NCI-H510A treated with DMSO at 0.1 percent for 48 hours (cell line): ENCODE results near the gene RDX.
"Not testable (repeated sequence)": the region's sequence is repeated elsewhere in the genome, so short reads cannot be mapped to it uniquely, and the experiment has no call there.

Source experiments
- DNase-seq: peaks from one replicate; lab custom pipeline; 2025; lab: John Stamatoyannopoulos, UW

Gene RDX

DNA sequence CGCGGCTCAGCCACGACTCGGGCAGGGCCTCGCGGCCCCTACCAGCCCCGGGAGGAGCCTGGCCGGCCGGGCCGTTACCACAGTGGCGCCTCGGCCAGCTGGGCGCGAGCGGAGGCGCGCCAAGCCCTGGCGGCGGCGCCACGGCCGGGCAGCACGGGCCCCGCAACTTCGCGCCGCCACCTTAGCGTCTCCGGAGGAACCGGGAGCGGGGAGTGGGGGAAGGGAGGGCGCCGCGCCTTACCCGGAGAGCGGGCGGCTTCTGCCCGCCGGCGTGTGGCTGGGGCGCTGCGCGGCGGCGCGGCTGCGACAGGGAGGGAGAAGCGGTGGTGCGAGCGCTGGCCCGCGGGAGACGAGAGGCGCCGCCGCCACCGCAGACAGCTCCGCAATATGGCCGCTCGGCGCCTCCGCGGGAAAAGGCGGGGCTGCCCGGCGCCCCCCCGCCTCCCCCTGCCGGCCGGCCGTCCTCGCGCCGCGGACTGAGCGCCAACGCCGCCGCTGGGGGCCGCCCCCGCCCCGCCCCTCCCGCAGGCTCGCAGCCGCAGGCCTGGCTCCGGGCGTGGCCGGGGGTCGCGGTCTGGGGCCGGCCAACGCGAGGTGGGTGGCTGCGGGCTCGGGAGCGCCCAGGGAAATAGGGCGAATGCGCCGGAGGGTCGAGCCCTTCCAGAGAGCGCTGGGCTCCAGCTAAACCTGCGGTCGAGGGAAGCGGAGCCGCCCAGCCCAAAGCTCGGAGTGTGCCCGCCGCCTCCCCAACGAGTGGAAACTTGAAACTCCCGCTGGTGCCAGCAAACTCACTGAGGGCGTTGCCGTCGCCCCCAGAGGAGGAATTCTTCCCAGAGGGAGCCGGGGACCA, at the start of gene RDX:
TSS of gene RDX (minus strand) at position 389 of the 850 bp plus-strand sequence. CDS start 16,922 bp downstream, outside the sequence.
- peak; percentile 78 for DNase-seq

DNA sequence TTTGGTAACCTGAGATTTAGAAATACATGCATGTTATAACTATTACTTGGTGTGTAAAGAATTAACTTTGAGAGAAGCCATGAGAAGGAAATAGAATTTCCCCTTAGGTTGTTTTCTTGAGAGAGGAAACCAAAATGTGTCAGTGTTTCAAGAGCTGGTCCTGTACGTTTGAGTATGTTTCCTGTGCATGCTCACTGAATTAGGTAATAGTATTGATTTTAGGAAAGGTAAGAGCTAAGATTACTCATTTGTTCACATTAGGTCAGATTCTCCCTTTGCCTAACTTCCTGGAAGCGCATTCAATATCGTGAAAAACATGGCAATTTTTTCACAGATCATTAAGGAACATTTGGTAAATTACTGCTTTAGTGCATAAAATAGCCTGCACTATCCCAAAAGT, 49.3 kb upstream of the RDX start:
- no peak for DNase-seq

DNA sequence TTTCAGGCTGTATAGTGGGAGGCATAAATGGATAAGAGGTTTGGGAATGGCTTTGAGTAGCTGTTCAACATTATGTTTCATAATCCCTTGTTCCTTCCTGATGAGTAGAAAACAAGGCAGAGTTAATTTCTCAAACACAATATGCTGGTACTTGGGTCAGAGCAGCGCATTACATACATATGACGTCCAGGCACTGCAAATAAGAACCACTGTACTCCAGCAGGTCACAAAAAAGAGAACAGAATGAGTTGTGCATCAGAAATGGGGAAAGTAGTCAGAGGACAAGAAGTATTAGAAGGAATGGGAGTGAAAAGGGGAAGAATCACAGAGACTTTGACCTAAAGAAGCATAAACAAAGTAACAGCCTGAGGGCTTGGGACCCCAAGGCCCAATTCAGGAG, 44.0 kb upstream of the RDX start:
- DNase-seq, result no peak

DNA sequence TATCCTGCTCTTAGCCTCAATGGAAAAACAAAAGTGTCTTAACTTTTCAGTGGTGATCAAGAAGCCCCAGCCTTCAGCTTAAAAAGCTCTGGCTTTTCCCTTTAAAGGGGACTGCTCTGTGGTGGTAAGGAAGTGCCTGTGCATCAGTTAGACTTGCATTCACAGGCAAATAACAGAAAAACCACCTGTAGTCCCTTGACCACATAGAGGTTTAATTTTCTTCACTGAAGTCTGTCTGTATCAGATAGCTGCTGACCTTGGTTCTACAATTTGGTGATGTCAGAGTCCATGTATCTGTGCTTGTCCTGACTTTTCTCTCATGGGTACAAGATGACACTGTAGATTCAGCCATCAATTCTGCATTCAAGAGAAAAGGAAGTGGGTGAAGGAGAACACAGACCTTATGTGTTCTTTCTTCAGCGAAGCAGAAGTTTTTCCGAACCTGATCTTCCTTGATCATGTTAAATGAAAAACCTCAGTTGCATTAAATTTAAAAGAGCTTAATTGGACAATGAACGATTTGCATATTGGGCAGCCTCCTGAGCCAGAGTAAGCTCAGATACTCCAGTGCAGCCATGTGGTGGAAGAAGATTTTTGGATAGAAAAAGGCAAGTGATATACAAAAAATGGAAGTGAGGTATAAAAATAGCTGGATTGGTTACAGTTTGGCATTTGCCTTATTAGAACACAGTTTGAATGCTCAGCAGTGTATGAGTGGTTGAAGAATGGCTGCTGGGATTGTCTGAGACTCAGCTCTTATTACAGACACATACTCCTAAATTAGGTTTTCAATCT, 43.2 kb upstream of the RDX start:
- no peak for DNase-seq

DNA sequence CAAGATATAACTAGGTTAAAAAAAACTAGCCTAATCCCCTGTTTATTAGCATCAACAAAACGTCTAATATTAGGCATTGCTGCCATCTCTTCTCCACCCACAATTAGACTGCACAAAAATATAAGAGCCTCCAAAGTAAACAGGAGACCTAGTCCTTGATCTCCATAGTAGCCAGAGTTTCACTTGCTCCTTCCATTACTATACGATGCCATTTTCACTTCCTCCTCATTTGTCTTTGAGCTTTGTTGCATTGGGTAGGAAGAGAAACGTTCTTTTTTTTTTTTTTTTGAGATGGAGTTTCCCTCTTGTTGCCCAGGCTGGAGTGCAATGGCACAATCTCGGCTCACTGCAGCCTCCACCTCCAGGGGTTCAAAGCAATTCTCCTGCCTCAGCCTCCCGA, 42.3 kb upstream of the RDX start:
- no peak for DNase-seq

DNA sequence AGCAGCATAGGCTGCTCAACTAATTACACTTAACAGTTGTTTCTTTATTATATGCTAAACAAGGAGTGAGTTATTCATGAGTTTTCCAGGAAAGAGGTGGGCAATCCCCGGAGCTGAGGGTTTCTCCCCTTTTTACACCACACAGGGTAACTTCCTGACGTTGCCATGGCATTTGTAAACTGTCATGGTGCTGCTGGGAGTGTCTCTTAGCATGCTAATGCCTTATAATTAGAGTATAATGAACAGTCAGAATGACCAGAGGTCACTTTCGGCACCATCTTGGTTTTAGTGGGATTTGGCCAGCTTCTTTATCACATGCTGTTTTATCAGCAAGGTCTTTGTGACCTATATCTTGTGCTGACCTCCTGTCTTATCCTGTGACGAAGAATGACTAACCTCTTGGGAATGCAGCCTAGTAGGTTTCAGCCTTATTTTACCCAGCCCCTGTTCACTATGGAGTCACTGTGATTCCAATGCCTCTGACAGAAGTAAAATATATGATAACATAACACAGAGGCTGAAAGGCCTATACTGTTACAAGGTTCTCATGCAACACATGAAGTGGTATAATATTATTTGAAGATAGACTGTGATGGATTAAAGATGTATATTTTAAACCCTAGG, 41.3 kb upstream of the RDX start:
- no peak for DNase-seq

DNA sequence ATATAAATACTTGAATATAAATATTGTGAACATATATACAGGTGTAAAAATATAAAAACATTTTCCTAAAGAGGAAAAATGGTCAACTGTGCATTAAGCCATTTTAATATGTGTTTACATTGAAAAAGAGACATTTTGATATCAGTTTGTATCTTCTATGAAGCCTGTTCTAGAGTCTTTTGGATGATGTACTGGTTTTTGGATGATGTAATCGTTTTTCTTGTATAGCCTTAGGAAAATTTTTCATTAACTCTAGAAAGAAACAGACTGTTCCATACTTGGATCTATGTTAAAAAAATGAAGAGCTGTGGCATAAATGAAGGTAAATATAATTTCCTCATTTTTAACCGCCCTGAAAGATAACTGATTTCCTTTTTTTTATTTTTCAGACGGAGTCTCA, 39.6 kb upstream of the RDX start:
- DNase-seq, result no peak

DNA sequence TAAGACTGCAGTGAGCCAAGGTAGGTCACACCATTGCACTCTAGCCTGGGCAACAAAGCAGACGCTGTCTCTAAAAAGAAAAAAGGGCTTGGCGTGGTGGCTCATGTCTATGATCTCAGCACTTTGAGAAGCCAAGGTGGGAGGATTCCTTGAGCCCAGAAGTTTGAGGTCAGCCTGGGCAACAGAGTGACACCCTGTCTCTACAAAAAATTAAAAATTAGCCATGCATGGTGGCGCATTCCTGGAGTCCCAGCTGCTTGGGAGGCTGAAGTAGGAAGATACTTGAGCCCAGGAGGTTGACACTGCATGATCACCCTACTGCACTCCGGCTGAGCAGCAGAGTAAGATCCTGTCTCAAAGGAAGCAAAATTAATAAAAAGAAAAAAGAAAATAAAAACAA, 38.9 kb upstream of the RDX start:
- DNase-seq, result no peak

DNA sequence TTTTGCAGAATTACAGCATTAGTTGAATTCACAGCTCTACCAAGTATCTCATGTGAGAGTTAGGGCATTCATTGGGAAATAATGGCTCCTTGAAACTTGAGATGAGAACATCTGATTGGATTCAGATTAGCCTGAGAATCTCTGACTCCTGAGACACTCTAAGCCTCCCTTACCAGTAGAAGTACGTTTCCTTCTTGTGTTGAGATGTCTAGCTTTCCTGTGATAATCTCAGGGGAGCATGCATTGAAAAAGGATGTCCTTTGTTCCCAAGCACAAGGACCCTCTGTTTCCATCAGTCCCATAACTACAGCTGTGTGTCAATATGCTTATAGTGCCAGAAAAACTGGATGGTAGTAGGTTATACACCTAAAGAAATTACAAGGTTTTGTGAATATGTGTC, 35.2 kb upstream of the RDX start:
- no peak for DNase-seq

DNA sequence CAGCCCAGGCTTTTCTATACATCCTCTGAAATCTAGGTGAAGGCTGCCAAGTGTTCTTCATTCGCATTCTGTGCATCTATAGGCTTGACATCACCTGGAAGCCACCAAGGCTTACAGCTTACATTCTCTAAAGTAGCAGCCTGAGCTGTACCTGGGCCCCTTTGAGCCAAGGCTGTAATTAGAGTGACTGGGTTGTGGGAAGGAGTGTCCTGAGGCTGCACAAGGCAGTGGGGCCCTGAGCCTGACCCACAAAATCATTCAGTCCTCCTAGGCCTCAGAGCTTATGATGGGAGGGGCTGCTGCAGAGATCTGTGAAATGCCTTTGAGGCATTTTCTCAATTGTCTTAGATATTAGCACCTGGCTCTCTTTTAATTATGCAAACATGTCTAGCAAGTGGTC, 33.0 kb upstream of the RDX start:
- no peak for DNase-seq

DNA sequence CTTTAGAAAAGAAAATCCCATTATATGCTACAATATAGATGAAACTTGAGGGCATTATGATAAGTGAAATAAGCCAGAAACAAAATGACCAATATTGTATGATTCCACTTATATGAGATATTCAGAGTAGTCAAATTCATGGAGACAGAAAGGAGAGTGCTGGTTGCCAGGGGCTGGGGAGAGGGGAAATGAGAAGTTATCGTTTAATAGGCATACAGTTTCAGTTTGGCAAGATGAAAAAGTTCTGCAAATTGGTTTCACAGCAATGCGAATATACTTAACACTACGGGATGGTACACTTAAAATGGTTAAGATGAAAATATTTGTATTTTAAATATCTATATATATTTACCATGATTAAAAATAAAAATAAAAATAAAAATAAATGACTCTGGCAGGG, 31.1 kb upstream of the RDX start:
- no peak for DNase-seq

DNA sequence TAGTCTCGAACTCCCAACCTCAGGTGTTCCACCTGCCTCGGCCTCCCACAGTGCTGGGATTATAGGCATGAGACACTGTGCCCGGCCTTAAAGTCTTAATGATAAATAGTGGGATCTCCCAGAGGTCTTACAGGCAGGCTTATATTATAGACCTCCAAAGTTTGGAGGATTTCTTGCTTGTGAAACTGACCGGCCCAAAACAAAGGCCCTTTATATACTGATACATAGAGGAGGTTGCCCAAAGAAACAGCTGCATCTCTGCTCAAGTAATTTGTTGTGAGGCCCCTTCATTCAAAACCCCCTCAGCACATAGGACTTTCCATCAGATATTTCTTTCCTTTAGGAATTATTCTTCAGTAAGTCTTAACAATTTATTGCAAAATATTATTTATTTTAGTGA, 27.4 kb upstream of the RDX start:
- DNase-seq, result no peak

DNA sequence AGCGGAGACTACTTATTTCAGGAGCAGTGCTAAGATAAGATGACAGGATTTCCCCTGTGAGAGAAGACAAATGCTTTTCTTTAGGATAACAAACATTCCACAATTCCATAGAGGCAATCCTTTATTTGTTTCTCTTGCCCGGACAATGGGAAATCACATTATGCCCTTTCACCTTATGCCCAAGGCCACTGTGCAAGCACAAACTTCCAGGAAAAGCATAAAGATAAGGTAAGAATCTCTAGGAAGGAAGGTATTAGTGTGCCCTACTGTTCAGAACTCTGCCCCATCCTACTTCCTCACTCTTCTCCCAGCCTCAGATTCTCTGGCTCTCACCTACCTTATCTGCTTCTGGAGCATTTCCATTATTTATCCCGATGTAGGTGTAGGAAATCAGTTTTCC, 23.1 kb upstream of the RDX start:
- no peak for DNase-seq

DNA sequence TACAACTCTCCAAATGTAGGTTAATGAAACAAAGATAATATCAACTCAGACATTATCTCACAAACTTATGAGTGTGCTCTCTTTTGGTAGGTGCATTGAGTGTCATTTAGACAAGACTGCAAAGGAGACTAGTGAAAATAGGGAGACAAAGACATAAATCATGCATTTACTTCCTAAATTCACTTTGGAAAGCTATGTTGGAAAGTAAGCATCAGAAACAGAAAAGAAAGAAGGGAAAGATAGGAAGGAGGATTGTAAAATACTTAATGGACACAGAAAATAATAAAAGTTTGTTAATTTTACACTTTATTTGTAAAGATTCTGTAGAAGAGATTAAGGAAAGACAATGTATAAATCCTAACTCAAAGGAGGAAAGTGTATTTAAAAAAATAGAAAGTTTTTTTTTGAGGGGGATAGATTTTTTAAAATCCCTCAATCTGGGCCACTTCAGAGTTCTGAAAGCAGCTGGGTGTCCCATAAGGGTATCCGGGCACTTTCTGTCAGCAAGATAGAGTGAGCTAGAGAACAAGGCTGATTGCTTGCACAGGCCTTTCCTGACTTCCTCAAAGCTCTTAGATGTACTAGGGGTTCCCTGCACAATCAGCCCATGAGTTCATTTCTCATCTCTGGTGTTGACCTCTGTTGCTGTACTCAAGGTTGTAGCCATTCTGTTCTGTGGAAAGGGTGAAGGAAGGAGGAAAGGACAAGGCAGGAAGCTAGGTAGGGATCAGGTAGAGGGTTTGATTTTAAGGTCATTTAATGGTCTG, 22.4 kb upstream of the RDX start:
- no peak for DNase-seq

DNA sequence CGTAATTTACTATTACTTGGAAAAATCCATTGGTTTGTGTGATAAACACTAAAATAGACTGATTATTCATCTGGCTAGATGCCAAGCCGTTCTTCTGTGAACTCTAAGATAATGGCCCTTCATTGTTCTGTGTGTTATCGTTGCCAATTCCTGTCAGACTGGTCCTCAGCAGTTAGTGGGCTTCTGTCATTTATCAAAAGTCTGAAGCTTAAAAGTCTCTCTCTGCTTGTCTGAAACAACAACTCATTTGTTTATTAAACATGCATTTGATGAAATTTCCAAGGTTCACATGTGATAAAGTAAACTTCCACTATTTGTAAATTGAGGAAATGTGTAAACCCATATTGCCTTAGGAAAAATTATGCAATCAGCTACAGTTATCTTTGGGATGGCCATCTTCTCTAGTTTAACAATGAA, 21.1 kb upstream of the RDX start:
- peak; percentile 87 for DNase-seq

DNA sequence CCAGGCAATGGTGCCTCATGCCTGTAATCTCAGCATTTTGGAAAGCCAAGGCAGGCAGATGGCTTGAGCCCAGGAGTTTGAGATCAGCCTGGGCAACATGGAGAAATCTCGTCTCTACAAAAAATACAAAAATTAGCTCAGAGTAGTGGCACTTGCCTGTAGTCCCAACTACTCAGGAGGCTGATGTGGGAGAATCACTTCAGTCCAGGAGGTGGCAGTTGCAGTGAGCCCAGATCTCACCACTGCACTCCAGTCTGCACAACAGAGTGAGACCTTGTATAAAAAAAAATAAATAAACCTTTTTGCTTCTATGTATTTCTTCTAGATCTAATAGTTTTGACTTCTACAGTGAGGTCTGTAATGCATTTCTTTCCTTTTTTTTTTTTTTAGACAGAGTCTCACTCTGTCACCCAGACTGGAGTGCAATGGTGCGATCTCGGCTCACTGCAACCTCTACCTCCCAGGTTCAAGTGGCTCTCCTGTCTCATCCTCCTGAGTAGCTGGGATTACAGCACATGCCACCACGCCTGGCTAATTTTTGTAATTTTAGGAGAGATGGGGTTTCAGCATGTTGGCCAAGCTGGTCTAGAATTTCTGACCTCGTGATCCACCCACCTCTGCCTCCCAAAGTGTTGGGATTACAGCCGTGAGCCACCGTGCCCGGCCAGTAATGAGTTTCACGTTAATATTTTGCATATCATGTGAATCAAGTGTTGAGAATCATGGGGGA, 18.1 kb upstream of the RDX start:
- DNase-seq, result no peak

DNA sequence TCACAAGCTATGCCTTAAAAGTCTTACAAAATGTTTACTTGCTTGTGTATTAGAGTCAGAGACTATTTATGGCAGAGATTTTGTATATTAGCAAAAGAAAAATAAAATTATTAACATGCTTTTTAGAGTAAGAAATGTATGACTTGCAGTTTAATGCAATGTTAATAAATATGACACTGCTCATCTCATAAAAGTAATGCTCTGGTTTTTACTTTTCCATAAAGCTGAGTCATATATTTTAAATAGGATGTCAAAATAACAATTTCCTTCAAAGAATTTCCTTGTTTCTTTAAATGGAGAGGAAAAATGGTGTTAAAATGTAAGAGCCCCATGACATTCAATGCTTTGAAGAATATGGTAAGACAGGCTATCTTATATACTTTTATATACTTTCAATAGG, 16.3 kb upstream of the RDX start:
- no peak for DNase-seq

DNA sequence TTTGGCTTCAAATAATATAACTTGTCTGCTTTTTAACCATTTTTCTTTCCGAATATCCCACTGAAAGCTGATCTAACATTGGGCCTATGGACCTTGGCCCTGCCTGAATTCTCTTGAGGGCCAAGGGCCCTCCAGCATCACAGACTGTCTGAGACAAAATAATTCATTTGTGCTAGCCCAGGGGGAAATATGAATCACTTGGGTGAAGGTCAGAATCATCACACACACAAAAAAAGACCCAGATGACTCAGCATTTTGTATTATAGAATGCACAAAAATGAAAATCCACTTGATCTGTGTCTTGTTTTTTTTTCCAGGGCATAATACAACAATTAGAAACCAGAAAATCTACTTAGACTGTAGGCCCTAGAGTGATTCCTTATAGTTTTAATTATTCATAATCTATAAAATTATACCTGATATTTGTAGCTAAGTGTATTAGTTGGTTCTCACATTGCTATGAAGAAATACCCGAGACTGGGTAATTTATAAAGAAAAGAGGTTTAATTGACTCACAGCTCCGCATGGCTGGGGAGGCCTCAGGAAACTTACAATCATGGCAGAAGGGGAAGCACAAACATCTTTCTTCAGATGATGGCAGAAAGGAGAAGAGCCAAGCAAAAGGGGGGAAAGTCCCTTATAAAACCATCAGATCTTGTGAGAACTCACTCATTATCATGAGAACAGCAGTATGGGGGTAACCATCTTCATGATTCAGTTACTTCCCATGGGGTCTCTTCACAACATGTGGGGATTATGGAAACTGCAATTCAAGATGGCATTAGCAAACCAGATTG, 15.6 kb upstream of the RDX start:
- DNase-seq, result no peak

DNA sequence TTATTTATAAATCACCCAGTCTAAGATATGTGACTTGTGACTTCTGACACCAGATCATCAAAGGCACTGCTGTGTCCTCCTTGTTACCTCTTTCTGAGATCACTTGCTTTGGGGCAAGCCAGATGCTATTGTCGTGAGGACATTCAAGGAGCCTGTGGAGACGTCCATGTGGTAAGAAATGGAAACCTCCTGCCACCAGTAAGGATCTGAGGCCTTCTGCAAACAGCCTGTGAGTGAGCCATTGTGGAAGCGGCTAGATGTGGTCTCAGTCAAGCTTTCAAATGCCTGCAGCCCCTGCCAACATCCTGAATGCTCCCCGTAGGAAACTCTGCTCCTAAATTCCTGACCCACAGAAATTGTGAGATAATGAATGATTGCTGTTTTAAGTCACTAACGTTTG, 11.7 kb upstream of the RDX start:
- no peak for DNase-seq

DNA sequence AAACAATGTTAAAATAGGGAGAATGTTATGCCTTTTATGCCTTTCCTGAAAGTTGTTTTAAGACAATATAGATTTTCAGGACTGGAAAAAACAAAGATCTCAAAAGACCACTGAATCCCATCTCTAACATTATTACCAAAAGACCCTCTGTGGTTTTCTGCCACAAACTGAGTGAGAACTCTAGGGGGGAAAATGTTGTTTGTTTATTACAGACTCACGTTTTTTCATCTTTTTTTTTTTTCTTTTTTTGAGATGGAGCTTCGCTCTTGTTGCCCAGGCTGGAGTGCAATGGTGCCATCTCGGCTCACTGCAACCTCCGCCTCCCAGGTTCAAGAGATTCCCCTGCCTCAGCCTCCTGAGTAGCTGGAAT, 9.6 kb upstream of the RDX start:
- not testable (repeated sequence) for DNase-seq
